ENCODE results near the gene ADIPOR2.
A peak's percentile ranks its signal among the peaks of the same experiment; 100 is the strongest.

Gene ADIPOR2

DNA sequence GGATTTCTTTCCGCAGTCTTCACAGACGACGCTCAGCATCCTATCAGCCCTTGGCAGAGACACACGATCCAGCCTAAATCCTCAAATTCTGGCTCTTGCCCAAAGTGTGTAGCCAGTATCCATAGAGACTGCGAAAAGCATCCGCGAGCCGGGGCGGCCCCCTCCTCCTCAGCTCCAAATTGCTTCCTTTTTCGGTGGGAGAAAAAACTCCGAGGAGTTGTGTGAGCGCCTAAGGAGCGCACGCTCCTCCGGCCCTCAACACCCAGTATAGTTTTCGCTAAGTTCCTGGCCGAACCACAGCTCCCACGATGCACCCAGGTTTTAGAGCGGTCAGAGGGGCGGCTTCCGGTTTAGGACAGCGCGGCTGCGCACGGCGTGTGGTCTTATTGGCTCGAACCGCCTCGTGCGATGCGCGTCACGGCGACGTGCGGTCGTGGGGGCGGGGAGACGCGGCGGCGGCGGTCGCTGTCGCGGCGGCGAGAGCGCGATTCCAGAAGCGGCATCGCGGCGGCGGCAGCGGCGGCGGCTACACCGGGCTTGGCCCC lies at the start of gene ADIPOR2:
Gene ADIPOR2 (plus strand): TSS at position 493 of the 545 bp plus-strand sequence. CDS start 63,274 bp downstream, outside the sequence.
- DNase-seq = peak; percentile 94

GRCh38 chr12:1642513-1642912 lies 48.4 kb upstream of the ADIPOR2 start:
- DNase-seq = no peak

DNA sequence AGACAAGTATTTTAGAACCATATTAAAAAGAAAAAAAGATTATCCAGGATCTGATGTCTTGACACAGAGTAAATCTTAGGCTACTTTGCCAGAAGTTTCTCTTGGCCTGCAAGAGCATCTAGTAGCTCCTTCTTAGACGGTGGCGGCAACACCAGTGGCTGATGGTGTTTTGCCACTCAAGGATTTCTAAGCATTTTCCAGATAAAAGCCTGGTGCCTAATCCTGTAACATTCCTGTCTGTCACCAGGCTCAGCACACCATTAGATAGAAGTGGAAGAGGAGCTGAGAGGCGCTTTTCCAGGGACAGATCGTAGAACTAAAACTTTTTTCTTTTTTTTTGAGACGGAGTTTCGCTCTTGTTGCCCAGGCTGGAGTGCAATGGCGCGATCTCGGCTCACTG lies 47.8 kb upstream of the ADIPOR2 start:
- DNase-seq = no peak

GRCh38 chr12:1643905-1644533 lies 46.9 kb upstream of the ADIPOR2 start:
- DNase-seq = no peak

DNA sequence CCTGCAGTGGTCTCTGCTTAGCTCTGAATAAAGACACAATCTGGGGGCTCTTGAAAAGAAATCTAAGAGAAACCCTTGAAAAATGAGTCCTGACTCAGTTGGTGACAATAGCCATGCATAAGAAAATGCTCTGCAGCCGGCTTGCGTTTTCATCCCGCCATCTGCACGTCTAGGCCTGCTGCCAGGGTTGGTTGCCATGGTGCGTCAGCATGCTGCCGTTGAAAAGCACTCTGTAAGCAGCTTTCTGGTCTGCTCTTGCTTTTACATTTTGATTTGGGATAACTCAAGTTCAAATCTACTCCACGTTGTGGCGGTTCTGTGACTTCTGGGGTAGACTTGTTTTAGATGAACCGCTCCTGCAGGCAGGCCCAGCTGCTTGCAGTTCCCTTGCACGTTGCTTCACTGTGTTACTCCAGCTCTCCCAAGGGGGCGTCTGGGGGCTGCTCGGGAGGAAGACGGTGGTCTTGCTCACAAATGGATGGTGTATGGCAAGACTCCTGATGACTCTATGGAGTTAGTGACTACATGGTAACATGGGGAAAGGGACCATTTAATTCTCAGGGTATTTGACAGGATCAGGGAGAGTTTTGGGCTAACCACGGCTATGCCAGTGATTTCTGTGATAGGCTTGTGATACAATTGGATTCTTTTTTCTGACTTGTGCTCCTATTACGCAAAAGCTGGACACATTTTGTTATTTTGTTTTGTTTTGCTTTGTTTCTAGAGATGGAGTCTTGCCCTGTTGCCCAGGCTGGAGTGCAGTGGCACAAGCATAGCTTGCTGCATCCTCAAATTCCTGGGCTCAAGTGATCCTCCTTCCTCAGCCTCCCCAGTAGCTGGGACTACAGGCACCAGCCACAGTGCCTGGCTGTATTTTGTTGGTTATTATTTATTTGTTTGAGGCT lies 46.1 kb upstream of the ADIPOR2 start:
- peak; percentile 68 for DNase-seq

DNA sequence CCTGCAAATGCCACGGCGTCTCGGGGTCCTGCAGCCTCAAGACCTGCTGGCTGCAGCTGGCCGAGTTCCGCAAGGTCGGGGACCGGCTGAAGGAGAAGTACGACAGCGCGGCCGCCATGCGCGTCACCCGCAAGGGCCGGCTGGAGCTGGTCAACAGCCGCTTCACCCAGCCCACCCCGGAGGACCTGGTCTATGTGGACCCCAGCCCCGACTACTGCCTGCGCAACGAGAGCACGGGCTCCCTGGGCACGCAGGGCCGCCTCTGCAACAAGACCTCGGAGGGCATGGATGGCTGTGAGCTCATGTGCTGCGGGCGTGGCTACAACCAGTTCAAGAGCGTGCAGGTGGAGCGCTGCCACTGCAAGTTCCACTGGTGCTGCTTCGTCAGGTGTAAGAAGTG lies 45.1 kb upstream of the ADIPOR2 start:
- peak; percentile 20 for DNase-seq

DNA sequence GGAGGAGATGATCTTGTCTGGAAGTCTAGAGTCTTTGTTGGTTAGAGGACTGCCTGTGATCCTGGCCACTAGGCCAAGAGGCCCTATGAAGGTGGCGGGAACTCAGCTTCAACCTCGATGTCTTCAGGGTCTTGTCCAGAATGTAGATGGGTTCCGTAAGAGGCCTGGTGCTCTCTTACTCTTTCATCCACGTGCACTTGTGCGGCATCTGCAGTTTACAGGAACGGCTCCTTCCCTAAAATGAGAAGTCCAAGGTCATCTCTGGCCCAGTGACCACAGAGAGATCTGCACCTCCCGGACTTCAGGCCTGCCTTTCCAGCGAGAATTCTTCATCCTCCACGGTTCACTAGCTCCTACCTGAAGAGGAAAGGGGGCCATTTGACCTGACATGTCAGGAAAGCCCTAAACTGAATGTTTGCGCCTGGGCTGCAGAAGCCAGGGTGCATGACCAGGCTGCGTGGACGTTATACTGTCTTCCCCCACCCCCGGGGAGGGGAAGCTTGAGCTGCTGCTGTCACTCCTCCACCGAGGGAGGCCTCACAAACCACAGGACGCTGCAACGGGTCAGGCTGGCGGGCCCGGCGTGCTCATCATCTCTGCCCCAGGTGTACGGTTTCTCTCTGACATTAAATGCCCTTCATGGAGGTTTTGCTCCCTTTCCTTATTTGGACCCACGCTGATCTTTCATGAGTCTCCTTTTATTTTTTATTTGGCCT lies 44.1 kb upstream of the ADIPOR2 start:
- no peak for DNase-seq

GRCh38 chr12:1647285-1647669 lies 43.6 kb upstream of the ADIPOR2 start:
- DNase-seq = no peak

DNA sequence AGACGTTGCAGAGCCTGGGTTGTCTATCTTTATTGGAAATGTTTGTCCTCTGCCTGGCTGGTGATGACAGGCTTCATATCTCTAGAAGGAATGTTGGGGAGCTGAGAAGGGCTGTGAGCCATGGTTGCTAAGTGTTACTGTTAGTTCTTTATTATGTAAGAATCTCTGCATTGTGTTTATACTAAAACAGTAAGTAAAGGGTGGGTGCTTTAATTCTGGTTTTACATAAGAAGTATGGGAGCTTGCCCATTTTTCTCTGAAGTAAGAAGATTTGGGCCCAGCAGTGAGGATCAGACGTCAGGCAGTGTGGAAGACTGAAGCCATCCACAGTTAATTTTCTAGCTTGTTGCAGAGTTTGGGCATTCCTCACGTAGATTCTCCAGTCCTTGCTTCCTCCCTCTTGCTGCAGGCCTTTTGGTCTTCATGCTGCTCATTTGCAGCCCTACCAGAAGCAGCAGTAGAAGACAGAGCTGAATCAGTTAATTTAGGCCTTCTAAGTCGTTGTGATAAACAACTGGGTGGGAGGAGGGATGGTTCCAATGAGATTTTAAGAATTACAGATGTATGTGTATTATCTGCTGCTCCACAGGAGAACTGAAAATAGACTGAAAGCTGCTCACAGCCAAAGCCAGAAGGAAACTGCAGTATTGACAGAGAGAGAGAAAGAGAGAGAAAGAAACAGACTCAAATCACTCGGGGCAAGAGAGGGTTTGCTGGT lies 40.5 kb upstream of the ADIPOR2 start:
- no peak for DNase-seq

- DNase-seq = no peak
These were observed 39.9 kb upstream of the ADIPOR2 start for GRCh38 chr12:1650978-1651361.

- DNase-seq = no peak
These were observed 38.9 kb upstream of the ADIPOR2 start for GRCh38 chr12:1651946-1652345.

DNA sequence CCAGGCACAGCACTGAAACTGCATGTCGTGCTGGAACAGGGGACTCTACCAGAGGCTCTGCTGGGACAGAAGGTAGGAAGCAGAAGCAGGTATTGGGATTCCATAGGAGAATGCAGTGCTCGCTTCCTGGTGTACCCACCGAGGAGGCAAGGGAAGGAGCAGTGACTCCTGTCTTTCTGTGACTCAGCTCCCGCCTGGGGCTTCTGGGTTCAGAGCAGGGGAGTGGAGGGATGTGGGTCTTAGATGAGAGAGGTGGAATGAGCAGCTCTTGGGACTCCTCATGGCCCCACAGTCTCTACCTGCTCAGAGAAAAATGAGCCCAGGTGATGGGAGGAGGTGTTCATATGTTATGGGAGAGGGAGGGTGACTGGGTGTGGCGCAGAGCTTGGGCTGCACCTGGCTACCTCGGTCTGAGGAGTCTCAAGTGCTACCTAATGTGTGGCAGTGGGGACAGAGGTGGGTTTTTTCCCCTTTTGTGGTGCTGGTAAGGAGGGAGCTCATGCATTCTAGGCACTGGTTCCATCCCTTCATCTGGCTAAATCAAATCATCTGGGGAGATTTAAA lies 35.6 kb upstream of the ADIPOR2 start:
- DNase-seq = no peak

DNA sequence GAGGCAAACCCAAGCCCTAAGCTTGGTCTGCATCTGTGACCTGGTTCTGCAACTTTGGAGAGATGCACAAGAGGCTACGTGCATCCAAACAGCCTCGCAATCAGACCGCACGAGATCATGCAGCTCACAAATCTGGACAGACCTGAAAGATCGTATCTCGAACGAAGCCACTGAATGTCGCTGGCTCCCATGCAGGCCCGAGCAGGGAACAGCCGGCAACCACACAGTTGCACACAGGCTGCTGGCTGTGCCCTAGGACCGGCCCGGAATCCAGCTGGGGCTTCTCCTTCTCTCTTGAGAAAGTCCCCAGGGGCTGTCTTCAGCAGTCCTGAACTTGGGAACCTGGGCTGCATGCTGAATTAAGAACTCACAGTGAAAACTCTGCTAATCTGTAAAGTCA lies 34.0 kb upstream of the ADIPOR2 start:
- DNase-seq = no peak

DNA sequence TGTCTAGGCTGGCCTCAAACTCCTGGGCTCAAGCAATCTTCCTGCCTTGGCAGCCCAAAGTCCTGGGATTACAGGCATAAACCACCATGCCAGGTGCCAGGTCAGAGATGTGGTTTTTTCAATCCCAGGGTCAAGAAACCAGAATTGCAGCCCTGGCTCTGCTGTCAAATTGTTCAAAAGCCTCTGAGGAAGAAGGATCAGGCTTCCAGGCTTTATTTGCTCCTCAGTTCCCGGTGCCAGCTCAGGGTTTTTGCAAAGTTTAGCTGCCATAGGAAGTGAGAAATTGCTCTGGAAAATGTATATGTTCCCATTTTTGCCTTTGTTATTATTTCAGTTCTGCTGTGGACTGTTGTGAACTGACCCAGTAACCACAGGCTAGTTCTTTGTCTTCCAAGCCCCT lies 33.2 kb upstream of the ADIPOR2 start:
- no peak for DNase-seq

- no peak for DNase-seq
These were observed 30.3 kb upstream of the ADIPOR2 start for GRCh38 chr12:1660304-1661187.

- DNase-seq = peak; percentile 82
These were observed 29.1 kb upstream of the ADIPOR2 start for GRCh38 chr12:1661553-1662335.

- DNase-seq = no peak
These were observed 28.0 kb upstream of the ADIPOR2 start for GRCh38 chr12:1662761-1663439.

GRCh38 chr12:1663440-1664132 lies 27.3 kb upstream of the ADIPOR2 start:
- DNase-seq = no peak

- no peak for DNase-seq
These were observed 25.5 kb upstream of the ADIPOR2 start for GRCh38 chr12:1665366-1665765.

Measured in NCI-H2029 (cell line).